Activated gamma-delta T cell treated with anti-CD3 and anti-CD28 coated beads, Interleukin-2, amount 50 U/mL, for 16 hours (primary cell): ENCODE data around the gene ADAMTSL1.

Experiments used
- DNase-seq: peaks from one replicate; pipeline ENCODE4 v3.0.0-alpha.2; 2020; ENCODE audit warnings: low read depth

ADAMTSL1 gene

DNA sequence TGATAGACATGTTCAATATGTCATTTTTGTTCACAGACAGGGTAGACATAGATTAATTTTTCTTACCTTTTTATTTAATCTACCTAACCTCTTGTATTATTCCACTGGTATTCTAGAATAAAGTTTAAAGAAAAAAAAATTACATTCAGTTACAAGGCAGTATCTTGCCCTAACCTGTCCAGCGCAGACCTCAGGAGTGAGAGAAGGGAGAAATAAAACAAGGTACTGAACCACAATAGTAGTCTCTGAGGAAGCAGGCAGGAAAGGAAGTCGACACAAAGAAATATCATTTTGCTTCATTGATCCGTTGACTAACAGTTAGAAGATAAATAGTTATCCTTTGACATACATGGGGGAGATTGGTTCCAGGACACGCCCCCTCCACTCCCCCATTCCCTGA is 12.5 kb upstream of the ADAMTSL1 start:
- no peak for DNase-seq

DNA sequence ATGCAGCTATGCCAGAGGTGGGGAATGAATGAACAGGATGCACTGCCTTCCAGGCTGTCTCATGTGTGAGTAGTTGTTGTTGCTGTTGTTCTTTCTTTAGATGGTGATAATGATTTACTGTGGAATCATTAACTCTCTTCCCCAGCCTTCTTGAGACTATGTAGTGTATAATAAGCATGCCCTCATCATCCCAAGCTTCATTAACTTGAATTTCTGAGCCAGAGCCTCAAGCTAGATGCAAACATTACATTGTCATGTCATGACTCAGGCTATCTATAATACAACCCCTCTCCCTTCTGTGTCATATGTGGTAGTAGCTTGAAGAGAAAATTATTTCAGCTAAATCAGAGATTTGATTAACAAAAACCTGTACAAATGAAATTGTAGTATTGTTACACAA is 10.0 kb upstream of the ADAMTSL1 start:
- no peak for DNase-seq

DNA sequence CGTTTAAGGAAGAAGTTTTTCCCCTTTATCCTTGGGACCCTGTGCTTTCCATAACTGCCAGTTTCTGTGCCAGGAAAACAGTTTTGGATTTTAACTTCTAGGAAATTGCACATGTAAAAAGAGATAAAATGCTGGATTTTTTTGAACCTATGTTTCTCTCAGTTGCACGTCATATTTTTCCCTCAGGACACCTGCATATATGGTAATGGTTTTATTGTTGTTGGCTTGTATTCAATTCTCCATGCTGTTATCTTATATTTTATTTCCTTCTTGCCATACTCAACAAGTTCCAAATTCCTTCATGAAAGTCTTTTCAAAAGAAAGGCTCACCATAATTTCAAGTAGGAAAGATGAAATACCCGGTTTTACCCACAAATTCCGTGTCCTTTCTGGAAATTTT is 7.9 kb upstream of the ADAMTSL1 start:
- no peak for DNase-seq

DNA sequence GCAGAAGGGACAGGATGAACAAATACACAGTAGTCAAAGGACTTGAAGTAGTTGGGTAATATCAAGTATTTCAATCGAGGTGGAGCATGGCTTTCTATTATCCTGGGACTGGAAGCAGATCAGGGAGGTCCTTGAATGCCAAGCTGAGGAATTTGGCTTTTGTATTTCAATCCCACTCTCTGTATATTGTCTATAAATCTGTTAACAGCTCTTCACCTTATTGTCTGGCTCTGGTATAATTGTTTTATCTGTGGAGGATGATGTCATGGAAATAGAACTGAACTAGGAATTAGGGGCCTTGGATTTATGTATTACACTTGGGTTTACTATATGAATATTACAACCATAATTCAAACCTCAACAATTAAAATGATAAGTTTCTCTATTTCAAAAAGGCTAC is 6.3 kb upstream of the ADAMTSL1 start:
- no peak for DNase-seq

DNA sequence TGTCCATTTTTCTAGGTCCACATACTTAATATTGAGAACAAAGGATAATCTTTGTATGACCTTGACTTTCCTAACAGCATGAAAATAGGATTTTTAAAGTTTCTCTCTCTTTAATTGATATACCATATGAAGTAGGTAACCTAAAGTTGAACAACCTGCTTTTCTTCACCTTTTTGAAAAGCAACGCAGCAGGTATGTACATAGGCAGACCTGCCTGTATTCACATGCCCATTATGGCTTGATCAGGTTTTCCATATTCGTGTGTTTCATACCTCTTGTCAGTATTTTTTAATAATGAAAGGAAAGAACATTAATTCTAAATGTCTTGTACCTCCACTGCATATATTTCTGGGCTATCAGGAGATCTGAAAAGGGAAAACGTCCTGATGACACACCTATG is 1.5 kb upstream of the ADAMTSL1 start:
- no peak for DNase-seq

DNA sequence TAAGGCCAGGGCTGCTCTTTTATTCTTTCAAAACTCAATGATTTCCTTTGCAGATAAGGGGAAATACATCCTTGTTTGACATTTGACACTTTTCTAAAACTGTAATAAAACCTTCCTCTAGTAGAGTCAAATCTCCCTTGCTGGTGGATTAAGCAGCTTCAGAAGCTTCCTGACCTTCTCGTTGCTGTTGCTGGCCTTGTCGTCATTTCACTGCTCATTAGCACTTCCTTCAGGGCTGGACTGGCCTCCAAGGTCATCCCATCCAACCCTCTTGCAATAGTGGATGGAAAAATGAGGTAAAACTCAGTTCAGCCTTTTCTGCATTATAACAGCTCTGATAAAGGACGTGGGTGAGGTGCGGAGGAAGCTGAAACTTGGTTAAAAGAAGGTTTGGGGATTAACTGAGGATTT is 1.1 kb upstream of the ADAMTSL1 start:
- DNase-seq = no peak

DNA sequence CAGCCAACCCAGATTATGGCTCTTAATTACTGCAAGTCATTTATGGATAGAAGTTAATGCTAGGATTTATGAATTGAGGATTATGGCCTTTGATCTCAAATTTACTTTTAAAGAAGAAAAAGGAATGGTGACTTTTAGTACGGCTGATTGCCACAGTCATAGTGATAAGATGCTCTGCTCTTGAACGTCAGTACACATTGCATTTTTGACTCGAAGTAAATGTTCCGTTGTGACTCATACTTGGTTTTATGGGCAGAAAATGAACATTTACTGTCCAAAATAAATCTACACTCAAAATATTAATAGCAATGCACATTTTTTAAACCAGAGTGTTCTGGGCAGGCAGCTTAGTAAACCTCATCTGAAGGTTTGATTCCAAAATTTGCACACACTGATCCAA is 830 bp downstream of the ADAMTSL1 start:
- DNase-seq = no peak

DNA sequence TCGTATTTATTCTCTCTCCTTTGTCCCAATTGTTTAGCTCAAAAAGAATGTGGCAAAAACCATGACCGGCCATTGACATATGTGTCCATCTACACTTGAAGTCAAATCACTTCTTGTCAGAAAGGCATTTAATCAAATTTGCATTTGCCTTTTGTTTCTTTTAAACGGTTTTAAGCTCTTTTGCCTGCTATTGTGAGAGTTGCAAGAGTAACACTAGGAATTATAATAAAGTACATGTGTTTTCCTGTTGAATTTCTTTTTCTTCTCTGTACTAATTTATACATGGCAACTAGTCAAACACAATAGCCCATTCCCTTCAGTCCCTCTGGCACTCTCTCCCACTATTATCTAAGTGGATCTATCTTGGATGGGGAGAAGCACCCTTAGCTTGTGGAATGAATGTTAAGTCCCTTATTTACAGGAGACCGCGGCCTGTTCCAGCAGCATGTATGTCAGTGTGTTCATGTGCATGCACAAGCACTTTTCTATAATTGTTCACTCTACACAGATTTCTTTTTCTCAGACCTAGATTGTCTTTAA is 3.2 kb downstream of the ADAMTSL1 start:
- DNase-seq = no peak

DNA sequence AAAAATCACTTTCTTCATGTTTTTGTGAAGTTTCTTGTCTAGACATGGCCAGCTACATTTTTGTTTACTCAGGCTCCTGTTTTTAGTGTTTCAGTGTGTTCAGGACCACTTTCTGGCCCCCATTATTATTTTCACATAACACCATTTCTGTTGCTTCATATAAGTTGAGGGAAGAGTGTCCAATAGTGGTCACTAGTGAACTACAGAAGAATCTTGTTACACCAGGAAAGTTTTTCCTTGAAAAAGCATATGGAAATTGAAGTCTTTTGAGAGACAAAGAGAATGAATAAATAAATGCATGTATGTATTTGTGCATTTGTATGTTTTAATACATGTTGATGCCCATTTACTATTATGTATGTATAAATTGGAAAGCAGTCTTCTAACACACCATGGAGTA is 3.8 kb downstream of the ADAMTSL1 start:
- no peak for DNase-seq

DNA sequence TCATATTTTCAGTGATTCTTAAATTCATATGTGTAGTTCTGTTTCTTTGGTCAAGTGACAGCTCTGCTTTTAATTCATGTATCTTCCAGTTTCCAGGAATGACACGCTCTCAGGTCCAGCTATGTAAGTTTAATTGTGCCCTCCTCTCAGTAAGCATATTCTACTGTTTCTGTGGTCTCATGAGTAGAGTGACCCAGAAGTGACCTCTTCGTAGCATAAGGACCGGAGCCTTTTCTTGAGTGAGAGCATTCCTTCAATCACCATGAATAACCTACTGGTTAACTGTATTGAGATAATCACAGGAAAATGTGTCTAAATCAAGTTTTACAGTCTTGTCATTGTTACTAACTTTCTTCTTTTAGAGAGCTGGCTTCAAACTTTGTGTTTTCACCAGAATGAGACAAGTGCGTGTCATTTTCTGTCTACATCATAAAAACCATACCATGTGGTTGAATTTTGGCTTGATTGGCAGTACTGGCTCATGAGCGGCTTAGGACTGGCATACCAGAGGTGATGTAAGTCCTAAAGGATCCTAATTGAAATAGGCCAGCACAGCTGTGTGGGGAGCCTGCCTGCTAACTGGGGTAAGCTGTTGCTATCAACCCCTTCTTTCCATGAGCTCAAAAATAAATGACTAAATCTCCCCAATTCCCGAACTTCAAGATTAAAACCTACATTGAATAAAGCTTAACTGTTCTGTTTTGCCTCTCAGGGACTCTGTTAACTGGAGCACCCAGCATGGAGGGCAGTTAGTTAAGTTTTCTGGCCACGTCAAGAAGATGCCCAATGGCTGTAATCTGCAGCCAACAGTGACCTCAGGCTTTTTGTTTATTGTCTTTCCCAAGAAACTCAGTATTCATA is 4.8 kb downstream of the ADAMTSL1 start:
- no peak for DNase-seq

DNA sequence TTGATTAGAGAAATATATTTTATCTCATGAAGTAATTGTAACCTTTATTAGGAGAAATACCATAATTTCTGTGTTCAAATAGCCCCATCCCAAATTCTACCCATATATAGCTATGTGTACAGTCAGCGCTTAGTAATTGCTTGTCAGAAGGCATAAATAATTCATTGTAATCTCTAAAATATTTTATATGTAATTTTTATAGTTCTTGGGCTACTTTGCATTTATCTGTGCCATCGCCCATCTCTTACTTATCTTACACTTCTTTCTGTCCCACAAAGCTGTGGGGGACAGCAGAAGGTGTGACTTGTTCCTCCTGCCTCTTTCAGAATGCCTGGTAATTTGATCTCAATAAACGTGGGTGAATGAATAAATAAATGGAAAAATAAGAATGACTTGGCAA is 5.5 kb downstream of the ADAMTSL1 start:
- DNase-seq = no peak

DNA sequence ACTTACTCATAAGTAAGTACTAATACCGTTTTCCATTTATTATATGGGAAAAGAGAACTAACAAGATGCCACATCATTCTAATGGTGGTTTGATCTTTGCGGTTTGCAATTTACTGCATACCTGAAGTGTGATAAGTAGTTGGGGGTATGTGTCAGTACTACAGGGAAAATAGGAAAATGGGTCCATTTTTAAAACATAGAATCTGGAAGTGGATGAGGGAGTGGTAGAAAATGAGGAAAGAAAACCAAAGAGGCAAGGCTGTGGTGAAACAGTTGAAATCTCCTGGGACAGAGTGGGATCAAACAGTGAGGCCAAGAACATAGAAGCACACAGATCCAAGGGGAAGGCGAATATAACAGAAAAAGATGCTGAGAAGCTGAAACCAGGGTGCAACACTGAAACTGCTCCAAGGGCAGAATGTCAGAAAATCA is 6.7 kb downstream of the ADAMTSL1 start:
- no peak for DNase-seq

DNA sequence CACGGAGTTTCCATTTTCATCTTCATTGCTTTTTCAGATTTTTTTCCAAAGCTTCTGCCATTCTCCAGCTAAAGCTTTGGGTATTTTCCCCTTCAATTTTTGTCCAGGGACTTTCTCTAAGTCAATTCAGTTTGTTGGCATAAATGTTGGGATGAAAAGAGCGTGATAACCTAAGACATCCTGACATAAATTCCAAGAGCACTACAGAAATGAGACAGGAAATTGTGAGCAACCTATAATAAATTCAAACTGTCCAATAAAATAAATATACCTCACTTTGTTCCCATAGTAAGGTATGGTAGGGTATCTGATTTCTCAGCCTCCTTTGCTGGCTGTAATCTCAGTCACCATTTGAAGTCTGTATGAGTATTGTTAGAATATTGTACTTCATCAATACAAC is 8.4 kb downstream of the ADAMTSL1 start:
- DNase-seq = no peak

DNA sequence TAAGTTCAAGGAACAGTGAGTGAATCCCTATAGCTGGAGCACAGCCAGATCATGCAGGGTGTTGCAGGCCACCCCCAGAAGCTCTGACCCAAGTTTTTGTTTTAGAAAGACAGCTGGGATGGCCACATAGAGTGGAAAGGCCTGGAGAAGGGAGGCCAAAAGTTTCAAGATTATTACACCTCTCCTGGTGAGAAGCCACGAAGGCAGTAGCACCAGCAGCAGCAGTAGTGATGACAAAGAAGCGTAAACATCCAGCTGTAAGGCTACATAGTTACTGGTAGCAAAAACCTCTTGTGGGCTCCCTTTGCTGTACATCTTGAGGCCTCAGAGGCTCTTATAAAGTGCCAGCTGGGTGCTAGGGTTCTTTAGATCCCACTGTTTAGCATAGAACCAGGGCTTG is 11.8 kb downstream of the ADAMTSL1 start:
- no peak for DNase-seq

DNA sequence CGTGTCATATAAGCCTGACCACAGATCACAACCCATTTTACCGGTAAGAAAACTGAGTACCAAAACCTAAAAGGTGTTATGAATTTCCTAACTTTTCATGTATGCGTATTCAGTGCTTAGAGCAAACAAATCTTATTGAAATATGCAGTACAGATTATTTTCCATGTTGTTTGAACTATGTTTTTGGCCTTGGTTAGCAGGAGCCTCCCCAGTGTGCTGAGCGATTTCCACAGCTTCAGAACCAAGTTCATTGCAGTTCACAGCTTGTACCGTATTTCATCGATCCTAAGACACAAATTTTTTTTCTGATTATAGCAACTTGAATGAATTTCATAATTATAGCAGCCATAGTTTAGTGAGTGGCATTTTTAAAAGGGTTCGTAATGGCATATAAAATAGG is 13.7 kb downstream of the ADAMTSL1 start:
- no peak for DNase-seq

DNA sequence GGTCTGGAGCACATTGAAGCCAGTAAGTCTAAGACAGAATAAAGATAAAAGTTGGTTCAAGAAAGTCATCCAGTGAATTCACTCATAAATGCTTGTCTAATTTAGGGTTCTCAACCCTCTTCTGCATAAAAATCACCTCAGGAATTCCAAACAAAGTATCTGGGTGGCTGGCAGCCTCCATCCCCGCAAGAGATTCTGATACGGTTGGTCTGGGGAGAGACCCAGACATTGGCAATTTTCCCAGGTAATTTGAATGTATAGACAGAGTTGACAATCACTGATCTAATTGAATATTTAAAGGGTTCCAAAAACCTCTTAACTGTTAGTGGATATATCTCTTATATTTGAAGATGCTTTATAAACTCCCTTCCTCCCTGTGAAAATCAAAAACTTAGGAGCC is 14.9 kb downstream of the ADAMTSL1 start:
- DNase-seq = no peak

DNA sequence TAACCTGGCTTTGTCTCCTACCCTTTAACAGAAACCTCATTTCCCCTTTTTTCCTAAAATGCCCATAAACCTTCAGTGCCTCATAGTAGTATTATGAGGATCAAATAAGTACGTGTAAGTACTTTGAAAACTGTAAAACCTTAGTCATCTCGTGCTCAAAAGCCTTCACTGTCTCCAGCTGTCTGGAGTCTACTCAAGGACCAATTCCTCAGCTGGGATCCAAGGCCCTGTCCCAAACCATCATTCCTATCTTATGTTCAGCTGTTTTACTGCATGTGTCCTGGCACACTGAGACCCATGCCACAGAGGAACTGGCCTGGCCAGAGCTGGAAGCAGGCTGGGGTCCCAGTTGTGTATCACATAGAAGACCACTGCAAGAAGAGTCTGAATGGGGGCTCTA is 15.9 kb downstream of the ADAMTSL1 start:
- DNase-seq = no peak

DNA sequence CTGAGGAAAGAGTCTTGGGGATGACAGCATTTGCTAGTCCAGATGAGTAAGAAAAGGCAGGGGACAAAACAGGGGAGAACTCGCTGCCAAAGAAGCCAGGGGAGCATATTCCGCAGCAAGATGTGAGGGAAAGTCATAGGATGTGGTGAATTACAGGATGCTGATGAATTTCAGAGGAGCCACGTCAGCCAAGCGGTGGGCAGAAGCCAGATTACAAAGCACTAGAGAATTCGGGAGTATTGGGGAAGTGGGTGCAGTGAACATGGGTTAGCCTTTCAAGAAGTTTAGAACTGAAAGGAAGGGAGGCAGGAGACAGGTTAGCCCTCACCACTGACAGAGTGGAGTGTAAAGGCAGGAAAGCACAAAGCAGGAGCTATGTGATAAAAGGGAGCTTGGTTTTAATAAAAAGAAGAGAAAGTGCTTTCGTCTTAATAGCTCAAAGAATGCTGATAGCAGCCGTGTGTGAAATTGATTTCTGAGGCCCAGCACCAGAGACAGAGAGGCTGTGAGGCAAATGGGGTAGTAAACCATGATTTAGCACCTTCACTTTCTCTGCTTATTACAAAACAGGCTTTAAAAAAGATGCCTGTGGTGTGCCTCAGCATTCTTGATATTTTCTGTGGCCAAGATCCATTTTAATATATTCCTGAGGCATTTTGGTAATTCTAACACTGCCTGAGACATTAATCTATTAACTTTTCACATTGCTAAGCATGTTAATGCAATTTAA is 16.9 kb downstream of the ADAMTSL1 start:
- no peak for DNase-seq

DNA sequence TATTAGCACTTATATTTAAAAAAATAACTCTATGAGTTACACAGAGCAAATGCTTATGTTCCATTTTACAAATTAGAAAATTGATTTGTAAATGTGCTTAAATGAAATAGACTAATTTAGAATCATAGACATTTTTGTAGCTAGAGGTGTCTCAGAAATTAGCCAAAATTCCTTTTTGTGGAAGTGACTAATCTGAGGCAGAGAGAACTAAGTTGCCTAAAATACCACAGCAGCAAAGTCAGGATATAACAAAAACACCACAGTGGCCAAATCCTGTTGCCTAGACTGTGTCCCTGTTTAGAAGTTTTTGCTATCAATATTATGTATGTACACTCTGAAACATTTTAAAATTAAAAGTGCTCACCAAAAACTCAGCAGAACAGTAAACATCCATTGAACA is 18.7 kb downstream of the ADAMTSL1 start:
- DNase-seq = no peak

DNA sequence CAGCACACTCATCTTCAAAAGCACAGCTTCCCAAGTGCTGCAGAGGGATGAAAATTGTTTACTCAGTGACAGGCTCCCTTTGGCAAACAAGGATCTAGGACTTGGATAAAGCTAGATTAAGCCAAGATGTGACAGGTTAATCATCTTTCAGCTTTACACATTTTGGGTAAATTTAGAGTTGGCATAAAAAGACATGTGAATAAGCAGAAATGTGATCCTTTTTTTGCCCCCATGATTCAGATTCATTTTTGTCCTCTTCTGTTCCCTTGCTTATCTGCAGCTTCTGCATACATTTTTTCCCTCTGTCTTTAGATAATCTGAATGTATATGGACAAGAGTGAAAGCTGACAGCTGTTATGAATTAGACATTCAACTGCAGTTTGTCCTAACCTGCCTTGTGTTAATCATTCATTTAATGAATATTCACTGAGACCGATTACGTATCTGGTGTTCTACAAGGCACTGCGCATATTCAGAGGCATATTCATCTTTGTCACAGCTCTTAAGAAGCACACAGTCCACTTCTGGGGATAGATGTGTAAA is 19.6 kb downstream of the ADAMTSL1 start:
- DNase-seq = no peak

DNA sequence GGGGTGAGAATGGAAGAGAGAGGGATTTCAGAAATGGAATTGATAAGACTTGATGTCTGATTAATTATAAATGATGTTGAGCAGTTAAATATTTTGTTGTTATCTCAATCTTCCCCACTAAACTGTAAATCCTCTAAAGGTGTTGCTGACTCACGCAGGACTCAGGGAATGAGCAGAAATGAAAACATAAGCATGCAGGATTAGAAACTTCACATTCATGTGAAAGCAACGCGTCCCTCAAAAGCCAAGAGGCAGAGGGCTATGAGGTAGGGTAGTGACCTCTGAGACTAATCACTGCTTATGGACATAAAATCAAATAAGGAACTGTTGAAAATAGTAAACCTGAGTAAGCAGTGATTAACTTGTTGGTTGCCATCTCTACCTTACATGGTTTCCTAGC is 21.1 kb downstream of the ADAMTSL1 start:
- no peak for DNase-seq

DNA sequence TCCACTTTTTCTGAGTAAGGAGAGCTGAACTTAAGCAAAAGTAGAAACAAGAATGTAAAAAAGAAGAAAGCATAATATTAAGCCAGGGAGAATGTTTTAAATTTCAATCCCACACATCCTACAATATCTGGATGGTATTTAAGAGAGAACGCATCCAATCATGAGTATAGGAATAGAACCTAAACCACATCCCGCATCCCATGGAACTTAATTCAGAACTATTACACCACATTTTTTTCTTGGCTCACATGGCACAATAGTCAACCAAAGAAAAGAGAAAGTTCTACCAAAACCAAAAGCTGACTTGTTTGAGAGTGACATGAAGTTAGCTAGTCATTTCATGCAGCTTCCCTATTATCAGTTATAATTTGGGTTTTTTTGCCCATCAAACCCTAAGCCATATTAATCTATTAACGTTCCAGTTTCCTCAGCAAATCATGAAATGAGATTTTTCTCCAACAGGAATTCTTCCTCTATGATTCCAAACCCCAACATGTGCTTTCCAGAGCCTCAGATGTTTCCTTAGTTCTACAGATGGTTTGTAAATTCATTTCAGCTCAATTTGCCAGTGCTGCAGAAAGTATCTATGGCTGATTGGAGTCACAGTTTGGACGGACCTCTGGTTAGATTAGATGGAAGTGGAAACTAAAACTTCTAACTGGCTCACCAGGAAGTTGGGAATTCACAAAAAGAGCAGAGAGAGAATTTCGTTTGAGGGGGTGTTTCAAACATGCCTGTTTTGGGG is 22.5 kb downstream of the ADAMTSL1 start:
- DNase-seq = no peak
